SK-N-SH treated with all-trans-retinoic acid at 6 μM for 48 hours (cell line): ENCODE data around the gene TROAP.

Source experiments
- ATAC-seq: fragments of 200-7000 bp; cut with Tn5 transposase; 3 replicates; pipeline ENCODE4 v1.9.1; 2020; ENCODE audit warnings: mild to moderate bottlenecking, moderate library complexity
- ARNTL ChIP-seq: fragments of 450-650 bp; formaldehyde crosslinking; IDR thresholded peaks from 2 replicates; pipeline ENCODE4 v1.5.0; 2020; ENCODE audit warnings: low read depth, mild to moderate bottlenecking, moderate library complexity, borderline replicate concordance
- BACH2 ChIP-seq: fragments of 250-450 bp; sonication (Bioruptor Pico); IDR thresholded peaks from 2 replicates; pipeline ENCODE4 v1.9.0; 2021; ENCODE audit warnings: mild to moderate bottlenecking, borderline replicate concordance
- CREB5 ChIP-seq: fragments of 250-450 bp; sonication (Bioruptor Pico); IDR thresholded peaks from 2 replicates; pipeline ENCODE4 v1.5.1; 2020; ENCODE audit warnings: low read depth, mild to moderate bottlenecking, moderate library complexity
- CSDC2 ChIP-seq: fragments of 250-450 bp; sonication (Bioruptor Pico); IDR thresholded peaks from 2 replicates; pipeline ENCODE4 v1.5.0; 2020; ENCODE audit warnings: mild to moderate bottlenecking, moderate library complexity
- ESRRG ChIP-seq: fragments of 250-450 bp; sonication (Bioruptor Pico); IDR thresholded peaks from 2 replicates; pipeline ENCODE4 v1.6.1; 2021; ENCODE audit warnings: mild to moderate bottlenecking
- GLIS3 ChIP-seq: fragments of 250-450 bp; sonication (Bioruptor Pico); IDR thresholded peaks from 2 replicates; pipeline ENCODE4 v1.5.0; 2020; ENCODE audit warnings: mild to moderate bottlenecking, moderate library complexity
- ISL1 ChIP-seq: fragments of 250-450 bp; sonication (Bioruptor Pico); IDR thresholded peaks from 2 replicates; pipeline ENCODE4 v2.1.2; 2022; ENCODE audit warnings: mild to moderate bottlenecking, moderate library complexity
- OSR1 ChIP-seq: fragments of 250-450 bp; sonication (Bioruptor Pico); IDR thresholded peaks from 2 replicates; pipeline ENCODE4 v1.8.0; 2022; ENCODE audit warnings: moderate library complexity, mild to moderate bottlenecking, inconsistent platforms
- PATZ1 ChIP-seq: fragments of 250-450 bp; sonication (Bioruptor Pico); IDR thresholded peaks from 2 replicates; pipeline ENCODE4 v1.8.0; 2020; ENCODE audit warnings: mild to moderate bottlenecking, moderate library complexity, borderline replicate concordance
- POU6F1 ChIP-seq: fragments of 250-450 bp; sonication (Bioruptor Pico); IDR thresholded peaks from 2 replicates; pipeline ENCODE4 v1.8.0; 2021; ENCODE audit warnings: low read depth, mild to moderate bottlenecking, moderate library complexity, borderline replicate concordance
- PPARA ChIP-seq: fragments of 250-450 bp; sonication (Bioruptor Pico); IDR thresholded peaks from 2 replicates; pipeline ENCODE4 v1.5.0; 2020; ENCODE audit warnings: mild to moderate bottlenecking, borderline replicate concordance
- SNAI2 ChIP-seq: fragments of 250-450 bp; sonication (Bioruptor Pico); IDR thresholded peaks from 2 replicates; pipeline ENCODE4 v1.5.0; 2020; ENCODE audit warnings: mild to moderate bottlenecking, moderate library complexity
- TCF4 ChIP-seq: fragments of 250-450 bp; sonication (Bioruptor Pico); IDR thresholded peaks from 2 replicates; pipeline ENCODE4 v1.8.0; 2021; ENCODE audit warnings: mild to moderate bottlenecking, moderate library complexity, borderline replicate concordance
- TOX ChIP-seq: fragments of 250-450 bp; sonication (Bioruptor Pico); IDR thresholded peaks from 2 replicates; pipeline ENCODE4 v1.8.0; 2021; ENCODE audit warnings: mild to moderate bottlenecking, moderate library complexity, borderline replicate concordance
- ZFP3 ChIP-seq: fragments of 250-450 bp; sonication (Bioruptor Pico); IDR thresholded peaks from 2 replicates; pipeline ENCODE4 v1.5.0; 2020; ENCODE audit warnings: mild to moderate bottlenecking, moderate library complexity
- ZFP30 ChIP-seq: fragments of 450-650 bp; formaldehyde crosslinking; IDR thresholded peaks from 2 replicates; pipeline ENCODE4 v1.5.0; 2022; ENCODE audit warnings: mild to moderate bottlenecking, moderate library complexity
- ZNF565 ChIP-seq: fragments of 450-650 bp; formaldehyde crosslinking; conservative IDR thresholded peaks from 2 replicates; pipeline ENCODE4 v1.5.0; 2020; ENCODE audit warnings: low read depth, mild to moderate bottlenecking, moderate library complexity
- ZNF70 ChIP-seq: fragments of 450-650 bp; formaldehyde crosslinking; IDR thresholded peaks from 2 replicates; pipeline ENCODE4 v1.5.0; 2020; ENCODE audit warnings: mild to moderate bottlenecking, moderate library complexity
- ZNF8 ChIP-seq: fragments of 450-650 bp; formaldehyde crosslinking; IDR thresholded peaks from 2 replicates; pipeline ENCODE4 v1.5.0; 2020; ENCODE audit warnings: mild to moderate bottlenecking, moderate library complexity

TROAP gene

GRCh38 chr12:49325606-49326005 is 2.6 kb downstream of the TROAP start:
- ATAC-seq: no peak
- no peak for TF ChIP-seq SNAI2 (CRISPR knock-in tag)
- TF ChIP-seq TOX: no peak
- TF ChIP-seq ESRRG (CRISPR knock-in tag): no peak
- TF ChIP-seq ZNF8 (CRISPR knock-in tag): no peak
- TF ChIP-seq TCF4 (CRISPR knock-in tag): no peak
- no peak for TF ChIP-seq POU6F1 (CRISPR knock-in tag)
- TF ChIP-seq ZFP30 (CRISPR knock-in tag): no peak

GRCh38 chr12:49327368-49327767 is 4.3 kb downstream of the TROAP start:
- TF ChIP-seq OSR1 (CRISPR knock-in tag) (no peak), PATZ1 (no peak), SNAI2 (CRISPR knock-in tag) (no peak), ARNTL (CRISPR knock-in tag) (no peak), ZNF8 (CRISPR knock-in tag) (no peak), TCF4 (CRISPR knock-in tag) (no peak), POU6F1 (CRISPR knock-in tag) (no peak)
- ATAC-seq: no peak

GRCh38 chr12:49327887-49328286 is 4.8 kb downstream of the TROAP start:
- TF ChIP-seq ESRRG (CRISPR knock-in tag) (no peak), GLIS3 (CRISPR knock-in tag) (no peak), CREB5 (CRISPR knock-in tag) (no peak), CSDC2 (CRISPR knock-in tag) (no peak), TOX (no peak)
- ATAC-seq: no peak

GRCh38 chr12:49328816-49329215 is 5.8 kb downstream of the TROAP start:
- no peak for ATAC-seq
- no peak for TF ChIP-seq ZNF565 (CRISPR knock-in tag)
- TF ChIP-seq BACH2 (CRISPR knock-in tag): no peak
- no peak for TF ChIP-seq CSDC2 (CRISPR knock-in tag)

- no peak for ATAC-seq
- TF ChIP-seq CREB5 (CRISPR knock-in tag): no peak
- TF ChIP-seq ZFP30 (CRISPR knock-in tag): no peak
- no peak for TF ChIP-seq ZNF8 (CRISPR knock-in tag)
- TF ChIP-seq BACH2 (CRISPR knock-in tag): no peak
- TF ChIP-seq ARNTL (CRISPR knock-in tag): no peak
- TF ChIP-seq ZNF70: no peak
- TF ChIP-seq ISL1 (CRISPR knock-in tag): no peak
- TF ChIP-seq CSDC2 (CRISPR knock-in tag): no peak
- no peak for TF ChIP-seq ZFP3 (CRISPR knock-in tag)
- TF ChIP-seq ESRRG (CRISPR knock-in tag): no peak
- no peak for TF ChIP-seq SNAI2 (CRISPR knock-in tag)
- TF ChIP-seq PATZ1: no peak
- TF ChIP-seq OSR1 (CRISPR knock-in tag): no peak
- no peak for TF ChIP-seq PPARA
- no peak for TF ChIP-seq POU6F1 (CRISPR knock-in tag)
Measured at GRCh38 chr12:49330032-49330619, 7.1 kb downstream of the TROAP start.
